ENCODE results near the gene PLAAT5.

PLAAT5 gene

GRCh38 chr11:63504933-63505586, 14.1 kb upstream of the PLAAT5 start:
- TF ChIP-seq, protein P1, sequence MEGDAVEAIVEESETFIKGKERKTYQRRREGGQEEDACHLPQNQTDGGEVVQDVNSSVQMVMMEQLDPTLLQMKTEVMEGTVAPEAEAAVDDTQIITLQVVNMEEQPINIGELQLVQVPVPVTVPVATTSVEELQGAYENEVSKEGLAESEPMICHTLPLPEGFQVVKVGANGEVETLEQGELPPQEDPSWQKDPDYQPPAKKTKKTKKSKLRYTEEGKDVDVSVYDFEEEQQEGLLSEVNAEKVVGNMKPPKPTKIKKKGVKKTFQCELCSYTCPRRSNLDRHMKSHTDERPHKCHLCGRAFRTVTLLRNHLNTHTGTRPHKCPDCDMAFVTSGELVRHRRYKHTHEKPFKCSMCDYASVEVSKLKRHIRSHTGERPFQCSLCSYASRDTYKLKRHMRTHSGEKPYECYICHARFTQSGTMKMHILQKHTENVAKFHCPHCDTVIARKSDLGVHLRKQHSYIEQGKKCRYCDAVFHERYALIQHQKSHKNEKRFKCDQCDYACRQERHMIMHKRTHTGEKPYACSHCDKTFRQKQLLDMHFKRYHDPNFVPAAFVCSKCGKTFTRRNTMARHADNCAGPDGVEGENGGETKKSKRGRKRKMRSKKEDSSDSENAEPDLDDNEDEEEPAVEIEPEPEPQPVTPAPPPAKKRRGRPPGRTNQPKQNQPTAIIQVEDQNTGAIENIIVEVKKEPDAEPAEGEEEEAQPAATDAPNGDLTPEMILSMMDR (conservative IDR thresholded peaks at IDR 0.05; ENCODE audit: low read depth, low read length), result no peak
- DNase-seq (ENCODE audit: low read depth), result no peak
- no peak overlapping the region for H3K4me3 ChIP-seq (ENCODE audit: low read depth, low read length)

GRCh38 chr11:63504054-63504453, 13.1 kb upstream of the PLAAT5 start:
- no peak overlapping the region for H3K4me3 ChIP-seq (ENCODE audit: low read depth, low read length)
- DNase-seq (ENCODE audit: low read depth), result no peak
- TF ChIP-seq, protein P1 (conservative IDR thresholded peaks at IDR 0.05; ENCODE audit: low read depth, low read length), result no peak

DNA sequence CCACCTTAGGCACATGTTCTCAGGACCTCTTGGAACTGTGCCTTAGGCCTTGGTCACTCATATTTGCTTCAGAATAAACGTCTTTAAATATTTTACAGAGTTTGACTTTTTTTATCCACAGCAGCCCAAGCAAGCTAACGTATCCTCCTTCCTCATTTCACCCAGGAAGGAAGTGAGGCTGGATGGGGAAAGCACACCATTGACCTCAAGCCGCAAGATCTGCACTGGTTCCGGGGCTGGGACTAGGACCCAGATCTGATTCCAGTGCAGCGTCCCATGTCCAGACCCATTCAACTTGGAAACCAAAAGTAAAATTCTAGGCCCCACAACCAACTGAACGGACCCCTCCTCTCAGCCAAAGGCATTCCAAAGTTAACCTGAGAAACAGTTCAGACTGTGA, 12.5 kb upstream of the PLAAT5 start:
- no peak for DNase-seq (ENCODE audit: low read depth)
- no peak overlapping the region for H3K4me3 ChIP-seq (ENCODE audit: low read depth, low read length)
- TF ChIP-seq, protein P1 (conservative IDR thresholded peaks at IDR 0.05; ENCODE audit: low read depth, low read length), result no peak

DNA sequence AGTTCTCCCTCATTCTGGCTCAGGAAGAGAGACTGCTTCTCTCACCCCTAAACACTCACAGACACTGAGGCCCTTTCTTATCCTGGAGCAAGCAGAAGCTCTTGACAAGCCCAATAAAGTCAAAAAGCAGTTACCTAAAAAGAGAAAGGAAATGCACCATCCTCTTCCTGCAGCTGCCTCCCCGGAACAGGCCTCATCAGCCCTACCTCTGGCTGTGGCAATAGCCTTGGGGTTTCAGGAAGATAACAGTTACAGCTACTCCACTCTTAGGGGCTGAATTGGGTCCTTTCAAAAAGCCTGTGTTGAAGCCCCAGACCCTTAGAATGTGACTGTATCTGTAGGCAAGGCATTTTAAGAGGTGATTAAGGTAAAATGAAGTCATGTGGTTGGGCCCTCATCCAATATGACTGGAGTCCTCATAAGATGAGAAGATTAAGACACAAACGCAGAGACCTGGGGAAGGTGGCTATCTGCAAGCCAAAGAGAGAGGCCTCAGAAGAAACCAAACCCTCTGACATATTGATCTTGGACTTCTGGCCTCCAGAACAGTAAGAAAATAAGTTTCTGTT, 11.4 kb upstream of the PLAAT5 start:
- no peak overlapping the region for H3K4me3 ChIP-seq (ENCODE audit: low read depth, low read length)
- no peak for DNase-seq (ENCODE audit: low read depth)
- TF ChIP-seq, protein P1 (conservative IDR thresholded peaks at IDR 0.05; ENCODE audit: low read depth, low read length), result no peak

DNA sequence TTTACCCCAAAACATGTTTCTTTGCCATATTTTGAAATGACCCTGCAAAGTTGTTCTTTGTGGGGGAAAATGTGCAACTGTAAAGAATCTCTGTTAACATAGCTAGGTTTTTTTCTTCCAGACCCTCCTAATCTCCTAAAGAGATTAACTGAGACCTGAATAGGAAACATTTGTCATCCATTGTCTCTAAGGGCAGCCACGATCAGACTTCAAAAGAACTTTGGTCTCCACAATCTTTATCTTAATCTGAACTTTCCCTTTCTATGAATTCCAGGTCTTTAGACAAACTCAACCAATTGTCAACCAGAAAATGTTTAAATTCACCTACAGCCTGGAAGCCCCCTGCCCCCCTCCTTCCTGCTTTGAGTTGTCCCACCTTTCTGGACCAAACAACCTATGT, 10.3 kb upstream of the PLAAT5 start:
- DNase-seq (ENCODE audit: low read depth), result no peak
- TF ChIP-seq, protein P1 (conservative IDR thresholded peaks at IDR 0.05; ENCODE audit: low read depth, low read length), result no peak
- H3K4me3 ChIP-seq (ENCODE audit: low read depth, low read length), result no peak overlapping the region

GRCh38 chr11:63499874-63500273, 8.9 kb upstream of the PLAAT5 start:
- no peak for DNase-seq (ENCODE audit: low read depth)
- TF ChIP-seq, protein P1 (conservative IDR thresholded peaks at IDR 0.05; ENCODE audit: low read depth, low read length), result no peak
- no peak overlapping the region for H3K4me3 ChIP-seq (ENCODE audit: low read depth, low read length)

DNA sequence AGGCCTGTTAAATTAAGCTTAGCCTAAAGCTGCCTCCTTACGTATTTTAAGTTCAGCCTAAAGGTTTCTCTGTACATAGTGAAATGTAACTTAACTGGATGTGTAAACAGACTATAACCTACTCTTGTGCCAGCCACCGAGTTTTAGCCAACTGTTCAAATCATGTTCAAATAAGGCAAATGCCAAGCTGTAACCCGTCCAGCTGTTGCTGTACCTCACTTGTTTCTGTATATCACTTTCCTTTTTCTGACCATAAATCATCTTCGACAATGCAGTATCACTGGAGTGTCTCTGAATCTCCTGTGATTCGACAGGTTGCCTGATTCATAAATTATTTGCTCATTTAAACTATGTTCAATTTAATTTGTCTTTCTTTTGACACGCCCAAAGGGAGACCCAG, 4.0 kb upstream of the PLAAT5 start:
- no peak for DNase-seq (ENCODE audit: low read depth)
- no peak overlapping the region for H3K4me3 ChIP-seq (ENCODE audit: low read depth, low read length)
- TF ChIP-seq, protein P1 (conservative IDR thresholded peaks at IDR 0.05; ENCODE audit: low read depth, low read length), result no peak
